GM19468 (cell line): ENCODE data around the gene LIX1.
"Not testable (repeated sequence)": the region's sequence is repeated elsewhere in the genome, so short reads cannot be mapped to it uniquely, and the experiment has no call there.

Experiments
- ATAC-seq: cut with Tn5 transposase; IDR thresholded peaks from one replicate; pipeline ENCODE4 v1.9.1; 2021; ENCODE audit warnings: mild to moderate bottlenecking, moderate library complexity, moderate number of reproducible peaks; ENCODE audit not compliant: unreplicated experiment; ENCODE audit errors: extremely low read depth

LIX1 gene

GRCh38 chr5:97106216-97106581, 36.2 kb downstream of the LIX1 start:
- ATAC-seq, result no peak

DNA sequence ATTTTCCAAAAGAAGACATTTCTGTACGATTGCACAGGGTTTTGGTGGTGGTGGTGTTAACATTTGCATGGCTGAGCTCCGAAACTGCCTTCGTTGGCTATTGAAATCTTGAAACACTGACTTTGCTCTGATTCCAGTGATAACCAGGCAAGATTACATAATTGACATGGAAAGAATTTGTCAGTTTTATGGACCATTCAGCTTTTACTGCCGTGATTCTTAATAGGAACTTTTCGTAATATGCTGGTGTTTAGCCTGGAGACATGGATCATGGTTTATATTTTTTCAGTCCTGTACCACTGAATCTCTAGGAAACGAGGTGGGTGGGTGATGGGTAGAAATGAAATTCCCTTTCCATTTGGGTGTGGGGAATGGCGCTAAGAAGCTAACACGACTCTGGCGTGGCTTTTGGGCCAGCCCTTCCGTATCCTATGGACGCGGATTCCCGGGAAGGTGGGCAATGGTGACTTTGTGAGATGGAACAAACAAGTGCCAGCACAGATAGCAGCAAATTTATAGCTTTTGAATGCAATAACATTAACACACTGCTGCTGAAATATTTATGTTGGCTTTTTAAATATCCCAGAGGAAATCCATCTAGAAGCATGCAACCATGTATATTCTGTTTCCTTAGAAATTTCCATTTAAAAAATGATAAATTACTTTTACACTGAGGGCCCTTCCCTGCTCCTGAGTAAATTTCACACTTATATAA, 36.8 kb downstream of the LIX1 start:
- ATAC-seq, result no peak

- no peak for ATAC-seq
Observed at GRCh38 chr5:97102010-97102470, 40.4 kb downstream of the LIX1 start.

DNA sequence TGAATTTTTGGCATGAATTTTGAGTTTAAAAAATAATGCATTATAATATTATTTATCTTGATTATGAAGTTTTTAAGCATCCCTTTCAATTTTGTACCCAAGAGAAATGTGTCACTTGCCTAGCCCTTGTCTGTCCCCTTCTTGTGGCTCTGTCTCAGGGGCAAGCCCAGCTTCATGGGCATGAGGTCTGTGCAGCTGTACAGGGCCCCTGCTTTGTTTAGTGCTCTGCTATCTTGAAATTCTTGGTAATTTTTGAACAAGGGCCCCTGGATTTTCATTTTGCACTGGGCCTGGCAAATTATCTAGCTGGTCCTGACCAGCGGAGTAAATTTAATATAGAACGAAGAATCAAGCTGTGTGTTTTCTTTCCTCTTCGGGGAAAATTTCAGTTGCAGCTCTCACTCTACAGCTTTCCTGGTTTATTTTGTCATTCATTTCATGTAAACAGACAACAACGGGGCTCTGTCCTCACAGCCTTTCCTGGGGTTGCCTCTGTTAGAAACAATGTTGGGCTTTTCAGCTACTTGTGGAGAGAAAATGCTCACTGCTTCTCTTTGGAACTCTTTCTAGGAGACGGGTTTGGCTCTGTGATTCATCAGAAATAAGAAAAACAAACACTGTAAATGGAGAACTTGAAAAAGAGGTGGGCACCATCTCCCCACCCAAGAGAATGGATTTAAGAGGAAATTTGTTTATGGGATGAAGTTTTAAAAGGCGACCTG, 41.1 kb downstream of the LIX1 start:
- ATAC-seq, result no peak

DNA sequence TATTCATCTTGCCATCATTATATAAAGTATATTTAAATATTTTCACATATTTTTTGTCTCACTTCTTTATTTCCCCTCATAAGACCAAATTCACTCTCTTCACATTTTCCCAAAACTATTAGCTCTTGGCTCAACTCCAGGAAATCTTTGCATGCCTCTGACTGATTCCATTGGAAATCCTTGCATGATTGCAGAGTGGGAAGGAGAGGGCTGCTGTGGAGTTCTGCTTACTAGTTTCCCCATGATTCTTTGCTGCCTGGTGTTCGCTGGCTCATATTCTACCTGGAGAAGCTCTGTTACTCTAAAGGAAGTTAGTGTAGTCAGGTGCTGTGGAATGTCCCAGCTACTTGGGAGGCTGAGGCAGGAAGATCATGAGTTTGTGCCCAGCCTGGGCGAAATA, 41.9 kb downstream of the LIX1 start:
- ATAC-seq, result no peak

- ATAC-seq, result no peak
Observed at GRCh38 chr5:97098922-97099321, 43.5 kb downstream of the LIX1 start.

DNA sequence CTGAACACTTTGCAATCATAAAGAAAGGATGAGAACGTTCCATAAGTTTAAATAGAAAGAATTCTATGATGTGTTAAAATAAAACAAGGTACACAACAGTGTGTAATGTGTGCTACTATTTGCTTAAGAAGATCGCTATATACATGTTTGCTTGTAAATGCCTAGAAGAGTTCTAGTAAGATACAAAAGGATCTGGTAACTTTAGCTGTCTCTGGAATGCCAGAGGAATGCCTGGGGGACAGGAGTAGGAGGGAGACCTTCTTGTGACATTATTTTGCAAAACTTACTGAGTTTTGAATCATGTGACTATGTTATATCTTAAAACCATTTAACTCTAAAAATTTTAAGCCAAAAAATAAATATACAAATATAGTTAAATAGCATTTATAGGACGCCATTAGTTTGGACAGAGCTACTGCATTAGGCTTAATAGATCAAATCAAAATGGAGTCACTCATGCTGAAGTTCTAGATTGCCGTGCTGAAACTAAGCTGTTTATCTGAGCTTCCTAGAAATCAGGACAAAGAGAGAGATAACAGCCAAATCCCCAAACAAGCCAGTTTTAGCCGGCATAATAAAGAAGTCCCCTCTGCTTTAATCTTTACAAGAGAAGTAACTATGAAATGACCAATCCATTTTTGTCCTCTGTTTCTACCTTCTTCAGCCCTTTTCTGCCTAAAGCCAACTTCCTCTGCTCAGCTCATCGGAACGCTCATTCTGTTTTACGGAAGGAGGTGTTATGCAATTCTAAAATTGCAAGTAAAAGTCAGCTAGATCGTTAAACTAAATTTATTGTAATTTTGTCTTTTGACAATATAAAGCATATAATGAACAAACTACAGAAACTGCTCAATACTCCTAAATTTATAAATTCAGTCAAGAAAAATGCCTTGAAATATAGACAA, 44.8 kb downstream of the LIX1 start:
- ATAC-seq, result no peak

DNA sequence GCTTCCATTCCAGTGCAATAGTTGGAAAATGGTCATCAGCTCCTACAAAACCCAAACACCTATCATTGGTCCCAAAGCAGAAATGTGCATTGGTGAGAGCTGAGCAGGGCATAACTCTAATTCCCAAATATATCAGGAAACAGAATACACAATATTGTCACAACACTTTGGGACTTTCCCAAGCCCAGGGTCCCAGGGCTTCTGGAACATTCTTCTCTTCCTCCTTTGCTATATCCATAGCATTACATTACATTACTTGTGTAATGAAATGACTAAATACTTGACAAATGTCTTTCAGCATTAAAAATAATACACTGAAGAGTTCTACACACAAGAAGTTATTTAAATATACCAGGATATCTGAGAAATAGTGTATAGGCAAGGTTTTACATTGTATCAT, 45.6 kb downstream of the LIX1 start:
- ATAC-seq, result no peak

DNA sequence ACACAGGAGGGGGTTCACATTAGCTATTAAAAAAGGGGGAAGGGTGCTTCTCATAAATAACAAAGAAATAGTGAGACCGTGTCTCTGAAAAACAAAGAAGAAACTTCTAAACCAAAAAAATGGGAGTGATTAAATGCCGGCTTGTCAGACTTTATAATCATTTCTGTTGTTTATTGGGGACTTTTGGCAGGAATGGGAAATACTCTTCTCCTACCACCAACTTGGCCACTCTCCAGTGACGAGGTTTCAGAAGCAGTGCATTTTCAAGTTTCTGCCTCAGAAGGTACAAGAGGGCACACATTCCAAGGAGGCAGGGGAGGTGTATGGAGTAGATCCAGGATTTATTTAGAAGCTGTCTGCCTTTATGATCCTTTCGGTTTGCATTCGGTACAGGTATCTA, 46.2 kb downstream of the LIX1 start:
- ATAC-seq, result no peak

GRCh38 chr5:97095318-97095732, 47.1 kb downstream of the LIX1 start:
- ATAC-seq, result peak; percentile 7

DNA sequence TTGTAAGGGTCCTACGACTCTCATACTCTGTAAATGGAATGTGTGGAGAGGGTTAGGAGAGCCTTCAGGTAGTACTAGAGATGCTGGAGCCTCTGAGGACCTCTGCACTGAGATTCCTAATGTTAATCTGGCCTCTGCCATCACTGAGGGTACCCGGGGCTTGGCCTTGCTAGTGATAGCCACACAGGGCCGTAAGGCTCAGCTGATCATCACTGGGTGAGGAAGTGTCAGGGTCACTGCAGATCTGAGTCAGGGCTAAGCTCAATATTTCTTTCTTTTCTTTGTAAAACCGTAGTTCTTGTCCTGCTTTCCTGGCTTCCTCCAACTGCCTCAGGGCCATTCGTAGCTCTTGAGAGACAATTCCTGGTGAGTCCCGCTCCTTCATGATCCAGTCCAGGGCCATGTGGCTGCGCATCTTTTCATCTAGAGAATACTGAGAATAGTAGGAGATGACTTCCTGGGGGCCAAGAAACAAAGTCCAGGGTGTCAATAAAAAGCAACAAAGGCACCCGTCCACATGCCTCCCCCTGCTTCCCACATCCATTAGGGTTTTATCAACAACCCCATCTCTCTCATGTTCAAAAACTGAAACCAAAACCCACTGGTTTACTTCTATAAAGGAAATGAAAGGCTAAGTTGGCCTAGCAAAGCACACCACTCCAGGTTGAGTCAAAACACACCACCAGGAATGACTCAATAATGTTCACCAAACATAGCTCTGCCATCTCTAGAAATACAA, 47.7 kb downstream of the LIX1 start:
- peak; percentile 96 for ATAC-seq

DNA sequence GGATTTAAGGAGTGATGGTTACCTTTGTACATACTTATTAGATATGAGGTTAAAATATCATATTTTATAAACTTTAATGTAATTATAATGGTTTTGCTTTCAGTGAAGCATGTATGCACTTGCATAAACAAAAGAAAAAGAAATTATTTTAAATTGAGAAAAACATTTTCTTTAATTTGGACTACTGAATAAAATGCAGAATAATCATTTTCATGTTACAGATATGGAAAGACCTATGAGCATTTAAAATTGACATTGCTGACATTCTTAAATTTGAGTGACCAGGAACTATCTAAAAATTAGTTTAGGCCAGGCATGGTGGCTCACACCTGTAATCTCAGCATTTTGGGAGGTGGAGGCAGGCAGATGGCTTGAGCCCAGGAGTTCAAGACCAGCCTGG, 49.2 kb downstream of the LIX1 start:
- no peak for ATAC-seq

DNA sequence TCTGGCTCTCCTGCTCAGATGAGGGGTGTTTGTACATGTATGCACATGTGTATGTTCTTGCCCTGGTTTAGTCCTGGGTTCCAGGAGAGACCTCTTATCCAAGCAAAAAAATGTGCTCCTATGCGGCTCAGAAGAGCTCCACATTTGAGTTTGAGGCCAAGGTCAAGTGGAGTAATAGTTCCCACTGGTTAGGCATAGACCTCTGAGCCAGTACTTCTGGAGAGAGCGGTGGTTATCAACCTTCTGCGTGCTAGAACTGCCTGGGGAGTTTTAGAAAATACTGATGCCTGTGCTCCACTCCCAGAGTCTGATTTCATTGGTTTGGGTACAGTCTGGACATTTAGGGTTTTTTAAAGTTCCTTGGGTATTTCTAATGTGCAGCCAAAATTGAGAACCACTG, 51.5 kb downstream of the LIX1 start:
- no peak for ATAC-seq

- no peak for ATAC-seq
Observed at GRCh38 chr5:97089149-97089801, 53.1 kb downstream of the LIX1 start.

GRCh38 chr5:97088774-97089148, 53.6 kb downstream of the LIX1 start:
- no peak for ATAC-seq

DNA sequence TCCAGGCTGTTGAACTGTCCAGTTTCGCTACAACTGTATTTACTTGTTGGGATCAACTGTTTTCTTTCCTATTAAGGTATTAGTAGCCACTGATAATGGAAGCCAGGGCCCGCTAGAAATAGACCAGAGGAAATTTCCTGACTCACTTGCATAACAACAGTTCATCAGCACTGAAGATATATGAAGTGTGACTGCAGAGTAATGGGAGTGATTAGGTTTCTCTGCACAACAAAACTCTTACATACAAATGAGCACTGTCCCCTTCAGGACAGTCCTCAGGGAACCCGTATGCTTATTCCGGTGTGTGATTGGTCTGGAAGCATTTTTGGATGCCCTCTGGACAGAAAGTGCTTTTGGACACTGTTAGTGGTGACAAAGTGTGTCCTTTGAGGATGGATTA, 55.3 kb downstream of the LIX1 start:
- no peak for ATAC-seq

GRCh38 chr5:97085459-97086181, 56.8 kb downstream of the LIX1 start:
- no peak for ATAC-seq

GRCh38 chr5:97084782-97085458, 57.5 kb downstream of the LIX1 start:
- ATAC-seq, result not testable (repeated sequence)
